HepG2 (cell line): ENCODE measurements around the gene NACC2. TPM values are rescaled to one million over a fixed set of nuclear protein-coding genes. Genes with fewer than 3 reads are reported as not detected.
A peak's percentile ranks its signal among the peaks of the same experiment; 100 is the strongest.

Experiments
- EEA1 ChIP-seq: sonication (generic); formaldehyde crosslinking; IDR thresholded peaks from 2 replicates; pipeline ENCODE4 v1.5.1; 2020; ENCODE audit warnings: mild to moderate bottlenecking, missing genetic modification reagents, borderline replicate concordance
- GTF3A ChIP-seq: sonication (generic); formaldehyde crosslinking; conservative IDR thresholded peaks from 2 replicates; pipeline ENCODE4 v1.4.0; 2020; ENCODE audit warnings: mild to moderate bottlenecking, missing genetic modification reagents
- HNF1B ChIP-seq: sonication (generic); formaldehyde crosslinking; IDR thresholded peaks from 2 replicates; pipeline ENCODE4 v1.5.1; 2020; ENCODE audit warnings: mild to moderate bottlenecking, moderate library complexity, missing genetic modification reagents
- HNF4G ChIP-seq, 2 experiments: sonication (generic) in 1 of 2; formaldehyde crosslinking in 1 of 2; IDR thresholded peaks; 2 replicates each; pipeline versions ENCODE4 v1.4.0 to v1.6.1; 2011 to 2020; ENCODE audit warnings: borderline replicate concordance in 2 of 2, low read depth in 2 of 2, mild to moderate bottlenecking in 2 of 2, low read length in 1 of 2, missing genetic modification reagents in 1 of 2, moderate library complexity in 1 of 2
- HNRNPL ChIP-seq: fragments of 200-400 bp; formaldehyde crosslinking; IDR thresholded peaks from 2 replicates; pipeline ENCODE4 v1.6.1; 2017; ENCODE audit warnings: mild to moderate bottlenecking, low read depth, low read length
- KAT8 ChIP-seq: IDR thresholded peaks from 2 replicates; pipeline ENCODE4 v1.6.1; 2016; ENCODE audit warnings: missing genetic modification reagents, missing compliant biosample characterization
- PBX2 ChIP-seq: IDR thresholded peaks from 2 replicates; pipeline ENCODE4 v1.6.1; 2016; ENCODE audit warnings: control low read depth
- RAD21 ChIP-seq: fragments of 450-650 bp; formaldehyde crosslinking; IDR thresholded peaks from 2 replicates; pipeline ENCODE4 v1.5.0; 2020; ENCODE audit warnings: mild to moderate bottlenecking
- SMAD9 ChIP-seq: sonication (generic); formaldehyde crosslinking; IDR thresholded peaks from 2 replicates; pipeline ENCODE4 v1.5.1; 2020; ENCODE audit warnings: mild to moderate bottlenecking, missing genetic modification reagents
- SMC3 ChIP-seq: IDR thresholded peaks from 2 replicates; pipeline ENCODE4 v1.6.1; 2011; ENCODE audit warnings: low read length, improper control_type of control experiment
- TEAD2 ChIP-seq: sonication (generic); formaldehyde crosslinking; IDR thresholded peaks from 2 replicates; pipeline ENCODE4 v1.9.0; 2021; ENCODE audit warnings: missing genetic modification reagents
- TFDP2 ChIP-seq: sonication (generic); formaldehyde crosslinking; IDR thresholded peaks from 2 replicates; pipeline ENCODE4 v1.4.0; 2020; ENCODE audit warnings: missing genetic modification reagents
- ZKSCAN5 ChIP-seq: sonication (generic); formaldehyde crosslinking; IDR thresholded peaks from 2 replicates; pipeline ENCODE4 v1.5.1; 2020; ENCODE audit warnings: mild to moderate bottlenecking, missing genetic modification reagents
- ZNF318 ChIP-seq: sonication (generic); formaldehyde crosslinking; IDR thresholded peaks from 2 replicates; pipeline ENCODE4 v1.4.0; 2020; ENCODE audit warnings: mild to moderate bottlenecking, missing genetic modification reagents
- ZNF367 ChIP-seq: sonication (generic); formaldehyde crosslinking; IDR thresholded peaks from 2 replicates; pipeline ENCODE4 v1.4.0; 2020; ENCODE audit warnings: missing genetic modification reagents, borderline replicate concordance
- ZNF431 ChIP-seq: sonication (generic); formaldehyde crosslinking; IDR thresholded peaks from 2 replicates; pipeline ENCODE4 v1.9.0; 2022; ENCODE audit warnings: missing genetic modification reagents, low read depth, mild to moderate bottlenecking, borderline replicate concordance
- polyA plus RNA-seq, 8 experiments: library from polyadenylated mRNA; depleted of rRNA in 3 of 8; stranded (reverse) in 7 of 8; unstranded in 1 of 8; fragments of >200 nt; fragmentation: Illumina TruSeq in 4 of 8; extraction: Trizol in 4 of 8; gene quantifications; 2 replicates each; pipeline versions ENCODE4 v1.2.1 to v1.2.3, GENCODE V29; 2011 to 2016; ENCODE audit warnings: low read depth in 4 of 8, missing spikeins in 1 of 8, mixed read lengths in 1 of 8; ENCODE audit not compliant: insufficient read depth in 1 of 8
- total RNA-seq, 5 experiments: library from RNA; depleted of rRNA; stranded (reverse); fragments of >200 nt; fragmentation: Illumina TruSeq; extraction: Trizol; gene quantifications; 2 replicates each; pipeline ENCODE4 v1.2.3, GENCODE V29; 2016; ENCODE audit warnings: low read depth in 1 of 5

Gene NACC2
- total and polyA plus RNA-seq, 2 of the 13 experiments (the other 11 are each of a cell fraction or from before 2014, with no cell fraction given), result 5.9 to 12.3 TPM

- TF ChIP-seq PBX2 (no peak), ZNF431 (CRISPR knock-in tag) (peak; percentile 24; the same call in 1 of the 2 replicates), HNRNPL (no peak), SMC3 (no peak), TEAD2 (CRISPR knock-in tag) (no peak), ZNF318 (no peak), HNF4G (IDR thresholded peaks at IDR 0.05; ENCODE audit: borderline replicate concordance, low read depth, low read length) (0 out of 2 replicates have a peak, but pooled peaks have one; percentile 23), HNF4G (CRISPR knock-in tag; IDR thresholded peaks at IDR 0.05; ENCODE audit: borderline replicate concordance, low read depth) (peak; percentile 57; the same call in 1 of the 2 replicates), SMAD9 (CRISPR knock-in tag) (no peak), RAD21 (CRISPR knock-in tag) (no peak), ZNF367 (CRISPR knock-in tag) (no peak), TFDP2 (peak; percentile 55), HNF1B (CRISPR knock-in tag) (peak; percentile 76), ZKSCAN5 (CRISPR knock-in tag) (0 out of 2 replicates have a peak, but pooled peaks have one; percentile 6), EEA1 (CRISPR knock-in tag) (no peak), GTF3A (CRISPR knock-in tag) (no peak), KAT8 (CRISPR knock-in tag) (peak; percentile 79)
Measured at GRCh38 chr9:135992486-135993408, 102.3 kb downstream of the NACC2 start (continued).
